MM.1S (cell line): ENCODE measurements around the gene RAG2.

ENCODE experiments used
- DNase-seq: peaks from one replicate; pipeline ENCODE4 v3.0.0-alpha.2; 2015
- H2AFZ ChIP-seq: fragments of 300-600 bp; sonication (generic); 2 replicates; pipeline ENCODE4 v1.6.0; 2016; ENCODE audit warnings: antibody characterized with exemption, low read length
- H3F3A ChIP-seq: fragments of 300-600 bp; sonication (generic); 2 replicates; pipeline ENCODE4 v1.6.1; 2016; ENCODE audit warnings: mild to moderate bottlenecking, antibody characterized with exemption, low read length, moderate library complexity, mixed read lengths; ENCODE audit not compliant: insufficient read depth
- H3K27ac ChIP-seq: fragments of 300-600 bp; sonication (generic); 2 replicates; pipeline ENCODE4 v1.5.1; 2016; ENCODE audit warnings: mild to moderate bottlenecking, low read length
- H3K27me3 ChIP-seq: fragments of 300-600 bp; sonication (generic); replicated peaks from 2 replicates; pipeline ENCODE4 v1.6.0; 2016; ENCODE audit warnings: low read length; ENCODE audit not compliant: insufficient read depth
- H3K36me3 ChIP-seq: fragments of 300-600 bp; sonication (generic); replicated peaks from 2 replicates; pipeline ENCODE4 v1.6.1; 2016; ENCODE audit warnings: mild to moderate bottlenecking, low read length, mixed read lengths; ENCODE audit not compliant: insufficient read depth
- H3K4me1 ChIP-seq: fragments of 300-600 bp; sonication (generic); 2 replicates; pipeline ENCODE4 v1.6.1; 2016; ENCODE audit warnings: low read length, mixed read lengths
- H3K4me2 ChIP-seq: fragments of 300-600 bp; sonication (generic); 2 replicates; pipeline ENCODE4 v1.6.0; 2016; ENCODE audit warnings: low read depth, low read length
- H3K4me3 ChIP-seq: fragments of 300-600 bp; sonication (generic); 2 replicates; pipeline ENCODE4 v1.5.1; 2016; ENCODE audit warnings: low read length, mixed read lengths
- H3K79me2 ChIP-seq: fragments of 300-600 bp; sonication (generic); 2 replicates; pipeline ENCODE4 v1.6.1; 2016; ENCODE audit warnings: mixed run types, low read length, mixed read lengths
- H3K9ac ChIP-seq: fragments of 300-600 bp; sonication (generic); 2 replicates; pipeline ENCODE4 v1.6.1; 2016; ENCODE audit warnings: low read length, mixed read lengths
- H3K9me2 ChIP-seq: fragments of 300-600 bp; sonication (generic); replicated peaks from 2 replicates; pipeline ENCODE4 v1.6.1; 2016; ENCODE audit warnings: mild to moderate bottlenecking, low read length, mixed read lengths; ENCODE audit not compliant: insufficient read depth
- H3K9me3 ChIP-seq: fragments of 300-600 bp; sonication (generic); replicated peaks from 2 replicates; pipeline ENCODE4 v1.6.1; 2016; ENCODE audit warnings: mild to moderate bottlenecking, low read length, mixed read lengths; ENCODE audit not compliant: insufficient read depth
- H4K20me1 ChIP-seq: fragments of 300-600 bp; sonication (generic); 2 replicates; pipeline ENCODE4 v1.6.1; 2016; ENCODE audit warnings: mild to moderate bottlenecking, low read length, moderate library complexity, mixed read lengths; ENCODE audit not compliant: insufficient read depth
- EZH2 ChIP-seq: fragments of 300-600 bp; sonication (generic); optimal IDR thresholded peaks from 2 replicates; pipeline ENCODE3; 2017; ENCODE audit warnings: low read depth, mild to moderate bottlenecking, antibody characterized with exemption, low read length, mixed read lengths
- EZH2phosphoT487 ChIP-seq: fragments of 300-600 bp; sonication (generic); IDR thresholded peaks from 2 replicates; pipeline ENCODE4 v1.6.1; 2018; ENCODE audit warnings: antibody characterized with exemption, low read length
- TF ChIP-seq, protein P1 (sequence below): fragments of 300-600 bp; sonication (generic); IDR thresholded peaks from 2 replicates; pipeline ENCODE4 v1.5.1; 2016; ENCODE audit warnings: antibody characterized with exemption, low read length, mixed read lengths

RAG2 gene

GRCh38 chr11:36594316-36594989 lies 3.6 kb downstream of the RAG2 start, which contains the start of gene IFTAP:
Gene IFTAP, plus strand, starts transcription at chr11:36594502. Its CDS starts 15,602 bp downstream, at chr11:36610104.
- Histone ChIP-seq H4K20me1 (no peaks in the 10 kb centered on the region), H3K27ac (no peak within 1 kb of the TSS), H3K9me2 (no peaks in the 10 kb centered on the region), H3K4me3 (peak within 1 kb of the TSS; percentile 48), H3K27me3 (no peaks in the 10 kb centered on the region), H3K36me3 (no peaks in the 10 kb centered on the region), H3K4me2 (peak within 1 kb of the TSS; percentile 40), H3F3A (no peaks in the 10 kb centered on the region), H3K9ac (no peak within 1 kb of the TSS; the same call in 1 of the 2 replicates), H3K79me2 (no peaks in the 10 kb centered on the region), H2AFZ (peak within 1 kb of the TSS; percentile 43; the same call in 1 of the 2 replicates), H3K4me1 (no peaks in the 10 kb centered on the region), H3K9me3 (no peaks in the 10 kb centered on the region)
- TF ChIP-seq, protein P1, sequence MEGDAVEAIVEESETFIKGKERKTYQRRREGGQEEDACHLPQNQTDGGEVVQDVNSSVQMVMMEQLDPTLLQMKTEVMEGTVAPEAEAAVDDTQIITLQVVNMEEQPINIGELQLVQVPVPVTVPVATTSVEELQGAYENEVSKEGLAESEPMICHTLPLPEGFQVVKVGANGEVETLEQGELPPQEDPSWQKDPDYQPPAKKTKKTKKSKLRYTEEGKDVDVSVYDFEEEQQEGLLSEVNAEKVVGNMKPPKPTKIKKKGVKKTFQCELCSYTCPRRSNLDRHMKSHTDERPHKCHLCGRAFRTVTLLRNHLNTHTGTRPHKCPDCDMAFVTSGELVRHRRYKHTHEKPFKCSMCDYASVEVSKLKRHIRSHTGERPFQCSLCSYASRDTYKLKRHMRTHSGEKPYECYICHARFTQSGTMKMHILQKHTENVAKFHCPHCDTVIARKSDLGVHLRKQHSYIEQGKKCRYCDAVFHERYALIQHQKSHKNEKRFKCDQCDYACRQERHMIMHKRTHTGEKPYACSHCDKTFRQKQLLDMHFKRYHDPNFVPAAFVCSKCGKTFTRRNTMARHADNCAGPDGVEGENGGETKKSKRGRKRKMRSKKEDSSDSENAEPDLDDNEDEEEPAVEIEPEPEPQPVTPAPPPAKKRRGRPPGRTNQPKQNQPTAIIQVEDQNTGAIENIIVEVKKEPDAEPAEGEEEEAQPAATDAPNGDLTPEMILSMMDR: no peak
- no peak for TF ChIP-seq EZH2
- TF ChIP-seq EZH2phosphoT487: no peak
- peak; percentile 21 for DNase-seq

DNA sequence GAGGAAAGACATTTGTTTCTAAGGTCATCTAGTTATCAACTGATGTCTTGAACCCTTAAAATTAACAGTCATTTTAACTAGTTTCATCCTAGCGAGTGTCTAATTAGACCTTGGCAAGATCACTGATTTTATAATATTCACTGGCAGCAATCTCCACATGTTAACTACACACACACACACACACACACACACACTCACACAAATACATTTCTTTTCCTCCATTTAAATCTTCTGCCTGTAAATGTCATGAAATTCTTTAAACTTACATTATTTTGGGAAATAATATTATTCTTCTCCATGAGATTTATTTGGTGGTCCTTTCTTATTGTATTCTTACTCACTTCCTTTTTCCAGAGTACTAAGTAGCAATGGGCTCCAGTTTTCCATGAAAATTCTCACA lies 6.6 kb downstream of the RAG2 start:
- no peak overlapping the region for H3K4me3 ChIP-seq
- no peaks in the 10 kb centered on the region for H4K20me1 ChIP-seq
- H3F3A ChIP-seq: no peaks in the 10 kb centered on the region
- H3K27ac ChIP-seq: no peak overlapping the region
- H3K36me3 ChIP-seq: no peaks in the 10 kb centered on the region
- H3K4me2 ChIP-seq: no peak overlapping the region
- no peak for DNase-seq
- H3K4me1 ChIP-seq: no peaks in the 10 kb centered on the region
- H2AFZ ChIP-seq: no peak overlapping the region
- H3K9me2 ChIP-seq: no peaks in the 10 kb centered on the region
- H3K27me3 ChIP-seq: no peaks in the 10 kb centered on the region
- no peaks in the 10 kb centered on the region for H3K79me2 ChIP-seq
- TF ChIP-seq EZH2: no peak
- TF ChIP-seq, protein P1: no peak
- no peak for TF ChIP-seq EZH2phosphoT487
- no peaks in the 10 kb centered on the region for H3K9me3 ChIP-seq
- H3K9ac ChIP-seq: no peak overlapping the region

DNA sequence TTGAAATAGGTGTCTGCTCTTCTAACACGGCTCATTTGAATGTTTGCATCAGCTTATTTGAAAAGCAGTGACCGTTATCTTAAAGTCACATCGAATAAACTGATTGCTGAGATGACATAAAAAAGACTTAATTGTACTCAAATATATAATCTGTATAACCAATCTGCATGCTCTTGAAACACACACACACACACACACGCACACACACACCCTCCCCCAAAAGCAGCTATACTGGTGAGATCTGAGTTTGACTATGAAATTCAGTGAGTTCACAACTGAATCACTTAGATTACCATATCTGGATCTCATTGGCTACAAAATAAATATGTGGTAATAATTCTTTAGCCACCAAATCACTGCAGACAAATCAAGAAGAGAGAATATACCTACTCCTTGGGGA lies 7.5 kb downstream of the RAG2 start:
- Histone ChIP-seq H3K27ac (no peak overlapping the region), H3K79me2 (no peaks in the 10 kb centered on the region), H3K4me3 (no peak overlapping the region), H3K36me3 (no peaks in the 10 kb centered on the region), H3K4me1 (no peaks in the 10 kb centered on the region), H4K20me1 (no peaks in the 10 kb centered on the region), H3K9me2 (no peaks in the 10 kb centered on the region), H3F3A (no peaks in the 10 kb centered on the region), H3K9ac (no peak overlapping the region), H2AFZ (no peak overlapping the region), H3K27me3 (no peaks in the 10 kb centered on the region), H3K4me2 (no peak overlapping the region), H3K9me3 (no peaks in the 10 kb centered on the region)
- no peak for TF ChIP-seq EZH2
- TF ChIP-seq, protein P1: no peak
- DNase-seq: no peak
